Lower leg skin (tissue), 3 donors: Measurements from ENCODE around the gene TIMP1.

Experiments
- CTCF ChIP-seq, 3 donors: fragments of 450-650 bp; IDR thresholded peaks; one replicate each; pipeline ENCODE4 v1.5.1; 2016; ENCODE audit warnings: antibody characterized with exemption in 3 of 3, mild to moderate bottlenecking in 3 of 3, moderate library complexity in 2 of 3
- POLR2A ChIP-seq, 2 donors: fragments of 450-650 bp; IDR thresholded peaks; one replicate each; pipeline ENCODE4 v1.6.1; 2016 to 2017; ENCODE audit warnings: antibody characterized with exemption in 2 of 2, mild to moderate bottlenecking in 1 of 2, moderate library complexity in 1 of 2

DNA sequence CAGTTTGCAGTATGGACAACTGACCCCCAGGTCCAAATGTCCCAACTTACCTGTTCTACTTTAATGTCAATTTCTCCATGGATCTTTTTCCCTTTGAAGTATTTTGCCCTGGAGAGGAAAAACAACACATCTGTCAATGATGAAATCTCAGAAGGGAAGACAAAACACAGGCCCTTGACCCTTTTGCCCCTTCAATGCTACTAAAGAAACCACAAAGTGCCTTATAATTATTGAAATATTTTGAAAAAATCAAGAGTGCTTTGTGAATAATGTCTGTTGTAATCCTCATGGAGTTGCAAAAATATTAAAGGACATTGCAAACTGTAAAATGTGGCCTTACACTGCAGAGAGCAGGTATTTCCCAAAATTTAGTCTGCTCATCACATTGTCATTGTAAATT, 24.9 kb downstream of the TIMP1 start:
- no peak for TF ChIP-seq CTCF (IDR thresholded peaks at IDR 0.05)
- no peak for TF ChIP-seq POLR2A (IDR thresholded peaks at IDR 0.05)
